ENCODE measurements around the gene SPOCK1.

SPOCK1 gene

DNA sequence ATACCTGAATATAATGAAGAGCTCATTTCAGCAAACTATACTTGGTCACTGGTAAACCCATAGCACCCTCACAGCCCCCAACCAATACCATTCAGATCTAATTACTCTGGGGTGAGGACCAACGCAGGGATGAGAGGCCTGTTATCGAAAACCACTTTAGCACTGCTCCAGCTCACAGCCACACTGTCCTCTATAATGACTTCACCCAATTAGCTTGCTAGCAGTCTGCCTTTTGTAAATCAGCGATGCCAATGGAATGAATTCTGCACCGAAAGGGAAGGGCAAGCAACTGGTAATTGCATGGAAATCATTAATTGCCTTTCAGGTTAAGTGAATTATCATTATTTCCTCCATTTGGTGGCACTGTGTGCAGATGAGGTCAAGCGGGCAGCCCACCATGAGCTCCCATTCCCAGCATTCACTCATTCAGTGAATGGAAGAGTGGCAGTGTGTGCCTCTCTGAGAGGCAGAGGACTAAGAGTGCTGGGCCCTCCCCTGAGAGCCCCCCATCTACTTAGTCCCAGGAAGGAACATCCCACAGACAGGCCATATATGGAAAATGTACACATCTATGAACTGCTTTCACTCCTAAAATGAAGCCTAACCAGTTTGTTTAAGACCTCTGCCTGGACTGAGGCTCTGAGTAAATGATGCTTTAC, 262.1 kb downstream of the SPOCK1 start:
- TF ChIP-seq, protein P1, sequence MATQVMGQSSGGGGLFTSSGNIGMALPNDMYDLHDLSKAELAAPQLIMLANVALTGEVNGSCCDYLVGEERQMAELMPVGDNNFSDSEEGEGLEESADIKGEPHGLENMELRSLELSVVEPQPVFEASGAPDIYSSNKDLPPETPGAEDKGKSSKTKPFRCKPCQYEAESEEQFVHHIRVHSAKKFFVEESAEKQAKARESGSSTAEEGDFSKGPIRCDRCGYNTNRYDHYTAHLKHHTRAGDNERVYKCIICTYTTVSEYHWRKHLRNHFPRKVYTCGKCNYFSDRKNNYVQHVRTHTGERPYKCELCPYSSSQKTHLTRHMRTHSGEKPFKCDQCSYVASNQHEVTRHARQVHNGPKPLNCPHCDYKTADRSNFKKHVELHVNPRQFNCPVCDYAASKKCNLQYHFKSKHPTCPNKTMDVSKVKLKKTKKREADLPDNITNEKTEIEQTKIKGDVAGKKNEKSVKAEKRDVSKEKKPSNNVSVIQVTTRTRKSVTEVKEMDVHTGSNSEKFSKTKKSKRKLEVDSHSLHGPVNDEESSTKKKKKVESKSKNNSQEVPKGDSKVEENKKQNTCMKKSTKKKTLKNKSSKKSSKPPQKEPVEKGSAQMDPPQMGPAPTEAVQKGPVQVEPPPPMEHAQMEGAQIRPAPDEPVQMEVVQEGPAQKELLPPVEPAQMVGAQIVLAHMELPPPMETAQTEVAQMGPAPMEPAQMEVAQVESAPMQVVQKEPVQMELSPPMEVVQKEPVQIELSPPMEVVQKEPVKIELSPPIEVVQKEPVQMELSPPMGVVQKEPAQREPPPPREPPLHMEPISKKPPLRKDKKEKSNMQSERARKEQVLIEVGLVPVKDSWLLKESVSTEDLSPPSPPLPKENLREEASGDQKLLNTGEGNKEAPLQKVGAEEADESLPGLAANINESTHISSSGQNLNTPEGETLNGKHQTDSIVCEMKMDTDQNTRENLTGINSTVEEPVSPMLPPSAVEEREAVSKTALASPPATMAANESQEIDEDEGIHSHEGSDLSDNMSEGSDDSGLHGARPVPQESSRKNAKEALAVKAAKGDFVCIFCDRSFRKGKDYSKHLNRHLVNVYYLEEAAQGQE (IDR thresholded peaks at IDR 0.05; ENCODE audit: insufficient replicate concordance, low read depth) = no peak
- TF ChIP-seq SPI1 (IDR thresholded peaks at IDR 0.05; ENCODE audit: borderline replicate concordance, low read depth) = no peak
- TF ChIP-seq POLR2AphosphoS5 (IDR thresholded peaks at IDR 0.05; ENCODE audit: low read depth) = no peak
- no peak for TF ChIP-seq GABPA (IDR thresholded peaks at IDR 0.05; ENCODE audit: low read depth)
- TF ChIP-seq, protein P2, sequence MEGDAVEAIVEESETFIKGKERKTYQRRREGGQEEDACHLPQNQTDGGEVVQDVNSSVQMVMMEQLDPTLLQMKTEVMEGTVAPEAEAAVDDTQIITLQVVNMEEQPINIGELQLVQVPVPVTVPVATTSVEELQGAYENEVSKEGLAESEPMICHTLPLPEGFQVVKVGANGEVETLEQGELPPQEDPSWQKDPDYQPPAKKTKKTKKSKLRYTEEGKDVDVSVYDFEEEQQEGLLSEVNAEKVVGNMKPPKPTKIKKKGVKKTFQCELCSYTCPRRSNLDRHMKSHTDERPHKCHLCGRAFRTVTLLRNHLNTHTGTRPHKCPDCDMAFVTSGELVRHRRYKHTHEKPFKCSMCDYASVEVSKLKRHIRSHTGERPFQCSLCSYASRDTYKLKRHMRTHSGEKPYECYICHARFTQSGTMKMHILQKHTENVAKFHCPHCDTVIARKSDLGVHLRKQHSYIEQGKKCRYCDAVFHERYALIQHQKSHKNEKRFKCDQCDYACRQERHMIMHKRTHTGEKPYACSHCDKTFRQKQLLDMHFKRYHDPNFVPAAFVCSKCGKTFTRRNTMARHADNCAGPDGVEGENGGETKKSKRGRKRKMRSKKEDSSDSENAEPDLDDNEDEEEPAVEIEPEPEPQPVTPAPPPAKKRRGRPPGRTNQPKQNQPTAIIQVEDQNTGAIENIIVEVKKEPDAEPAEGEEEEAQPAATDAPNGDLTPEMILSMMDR (IDR thresholded peaks at IDR 0.05; ENCODE audit: insufficient read depth, low read length) = no peak
- Histone ChIP-seq H3K4me3 (replicated peaks; ENCODE audit: insufficient read depth, low read length) (no peak overlapping the region), H3K27ac (replicated peaks) (no peak overlapping the region), H3K27me3 (ENCODE audit: insufficient read depth, poor library complexity, severe bottlenecking) (no peaks in the 10 kb centered on the region)
- DNase-seq (ENCODE audit: low read depth in 1 of 2, low spot score in 1 of 2) = no peak

DNA sequence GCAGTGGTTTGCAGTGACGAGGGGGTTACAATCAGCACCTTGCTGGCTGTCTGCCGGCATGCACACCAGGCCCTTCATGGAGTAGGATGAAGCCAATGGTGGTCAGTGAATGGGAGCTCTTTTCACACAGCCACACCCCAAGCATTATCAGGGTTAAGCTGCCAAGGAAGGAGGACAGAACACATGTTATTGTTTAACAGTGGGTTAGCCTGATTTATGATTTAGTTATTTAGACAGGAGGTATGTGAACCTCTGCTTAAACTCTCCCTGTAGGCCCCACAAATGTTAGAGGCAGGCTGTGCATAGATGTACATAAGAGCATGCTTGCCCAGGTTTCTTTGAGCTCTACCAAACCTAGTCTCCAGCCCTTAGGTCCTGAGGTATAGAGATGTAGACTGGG, 262.9 kb downstream of the SPOCK1 start:
- Histone ChIP-seq H3K27me3 (ENCODE audit: insufficient read depth, poor library complexity, severe bottlenecking) (no peaks in the 10 kb centered on the region), H3K4me3 (replicated peaks; ENCODE audit: insufficient read depth, low read length) (no peak overlapping the region), H3K27ac (replicated peaks) (no peak overlapping the region)
- no peak for DNase-seq (ENCODE audit: low read depth in 1 of 2, low spot score in 1 of 2)
- TF ChIP-seq, protein P2 (IDR thresholded peaks at IDR 0.05; ENCODE audit: insufficient read depth, low read length) = no peak
- no peak for TF ChIP-seq GABPA (IDR thresholded peaks at IDR 0.05; ENCODE audit: low read depth)
- no peak for TF ChIP-seq POLR2AphosphoS5 (IDR thresholded peaks at IDR 0.05; ENCODE audit: low read depth)
- TF ChIP-seq, protein P1 (IDR thresholded peaks at IDR 0.05; ENCODE audit: insufficient replicate concordance, low read depth) = no peak
- TF ChIP-seq SPI1 (IDR thresholded peaks at IDR 0.05; ENCODE audit: borderline replicate concordance, low read depth) = no peak

DNA sequence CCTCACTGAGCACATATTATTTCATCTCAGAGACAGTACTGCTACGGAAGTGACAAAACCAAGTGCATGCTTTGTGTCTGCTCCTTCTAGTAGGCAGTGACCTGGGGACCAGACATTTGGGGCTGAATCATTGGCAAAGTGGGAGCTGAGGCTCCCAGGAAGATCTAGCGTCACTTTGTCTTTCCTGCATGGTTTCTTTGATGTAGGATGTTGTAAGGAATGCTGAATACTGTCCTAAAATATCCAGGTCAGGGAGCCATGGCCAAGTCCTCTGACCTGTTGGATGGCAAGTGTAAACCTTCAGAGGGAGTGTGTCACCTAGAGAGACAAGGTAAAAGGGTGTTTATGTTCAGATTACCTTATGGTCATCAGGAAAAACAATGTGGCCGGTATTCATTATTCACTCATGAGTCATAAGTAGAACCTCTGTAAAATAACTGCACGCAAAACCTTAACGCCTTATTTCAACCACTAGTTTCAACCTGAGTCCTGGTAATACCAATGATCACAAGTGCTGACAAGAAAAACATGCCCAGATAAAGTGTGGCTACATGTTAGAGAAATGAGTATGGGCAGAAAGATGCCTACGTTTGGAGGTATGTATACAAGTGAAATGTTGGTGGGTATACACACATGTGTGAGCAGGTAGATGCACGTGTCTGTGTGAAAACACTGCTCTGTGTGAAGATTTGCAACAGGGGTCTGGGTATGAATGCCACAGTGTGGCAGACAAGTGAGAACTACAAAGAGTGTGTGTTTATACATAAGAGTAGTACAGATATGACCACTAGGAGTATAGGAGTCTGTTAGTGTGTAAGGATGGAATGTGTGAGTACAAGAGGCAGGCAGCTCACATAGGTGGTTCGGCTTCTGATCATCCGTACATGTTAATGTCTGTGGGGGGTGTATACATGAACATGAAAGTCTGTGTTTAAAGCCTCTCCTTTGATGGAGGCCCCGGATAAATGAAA, 263.9 kb downstream of the SPOCK1 start:
- no peak overlapping the region for H3K27ac ChIP-seq (replicated peaks)

More for the DNA sequence above, 263.9 kb downstream of the SPOCK1 start:
- no peak for DNase-seq (ENCODE audit: low read depth in 1 of 2, low spot score in 1 of 2)
- Histone ChIP-seq H3K27me3 (ENCODE audit: insufficient read depth, poor library complexity, severe bottlenecking) (no peaks in the 10 kb centered on the region), H3K4me3 (replicated peaks; ENCODE audit: insufficient read depth, low read length) (no peak overlapping the region)
- TF ChIP-seq, protein P2 (IDR thresholded peaks at IDR 0.05; ENCODE audit: insufficient read depth, low read length) = no peak
- TF ChIP-seq SPI1 (IDR thresholded peaks at IDR 0.05; ENCODE audit: borderline replicate concordance, low read depth) (no peak), POLR2AphosphoS5 (IDR thresholded peaks at IDR 0.05; ENCODE audit: low read depth) (no peak)
- TF ChIP-seq, protein P1 (IDR thresholded peaks at IDR 0.05; ENCODE audit: insufficient replicate concordance, low read depth) = no peak

All from HL-60 (cell line).